Mesenteric fat pad (tissue), 1 donor: ENCODE measurements around the gene ZNF850. TPM values are rescaled to one million over a fixed set of nuclear protein-coding genes. Genes with fewer than 3 reads are reported as not detected.
A peak's percentile ranks its signal among the peaks of the same experiment; 100 is the strongest.
"Not testable (repeated sequence)": the region's sequence is repeated elsewhere in the genome, so short reads cannot be mapped to it uniquely, and the experiment has no call there.

Source experiments
- DNase-seq: peaks from one replicate; pipeline ENCODE4 v3.0.0-alpha.2; 2020; ENCODE audit warnings: low spot score
- long read RNA-seq: library from polyadenylated mRNA; unstranded; transcript quantifications from one replicate; pipeline ENCODE4 v2.0.0, GENCODE V29; 2020
- total RNA-seq: library from RNA; stranded (reverse); fragmentation: NEBNext Ultra II Directional; extraction: Animal tissue kit (Norgen Biotek cat#: 25700); gene quantifications from one replicate; pipeline ENCODE4 v1.2.1, GENCODE V29; 2021
- donor health status: DM: yes; HTN: yes; CAD: no.

ZNF850 gene
- 2.1 TPM for total RNA-seq
- long read RNA-seq, partial matches to known transcripts: 0 of 1 reads
- long read RNA-seq, other reads (novel, unspliced or antisense): 1 of 1 reads

DNA sequence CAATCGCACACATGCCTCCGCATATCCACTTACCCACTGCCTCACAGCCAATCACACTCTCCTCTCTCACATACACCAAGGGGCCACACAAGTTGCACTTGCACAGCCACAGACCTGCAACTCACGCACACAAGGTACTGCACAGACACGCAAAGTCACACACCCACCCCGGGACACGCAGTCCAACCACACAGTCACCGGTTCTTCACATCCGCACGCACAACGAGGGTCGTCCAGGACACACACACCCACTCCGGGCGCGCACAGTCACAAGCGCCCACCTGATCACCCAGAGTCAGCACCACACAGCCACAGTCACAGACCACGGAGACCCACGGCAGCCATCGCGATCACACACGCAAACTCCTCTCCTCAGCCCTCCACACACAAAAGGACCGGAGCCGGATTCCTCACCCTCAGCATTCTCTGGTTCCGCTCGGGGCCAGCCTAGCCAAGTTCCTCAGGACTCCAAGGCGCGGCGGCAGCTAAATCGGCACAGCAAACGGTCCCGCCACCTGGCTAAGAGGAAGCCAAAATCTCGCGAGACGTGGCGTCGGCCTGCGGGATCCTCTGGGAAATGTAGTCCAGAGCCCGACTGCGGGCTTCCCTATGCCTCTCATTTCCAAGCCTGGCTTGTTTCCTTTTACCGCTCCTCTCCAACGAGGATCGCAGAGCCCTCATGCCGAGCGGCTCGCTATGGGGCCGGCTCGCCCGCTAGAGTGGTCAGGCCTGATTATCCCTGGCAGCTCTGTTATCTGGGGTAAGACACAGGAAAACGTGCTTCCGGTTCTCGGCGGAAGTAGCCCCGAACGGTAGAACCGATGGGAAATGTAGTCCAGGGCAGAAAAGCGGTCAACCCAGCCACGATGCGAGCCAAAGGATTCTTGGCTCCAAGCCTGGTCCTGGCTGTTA lies at the start of gene ZNF850:
Gene ZNF850, minus strand, starts transcription at position 497 of the 912 bp plus-strand sequence. CDS start 10,201 bp downstream, outside the sequence.
- DNase-seq: peak; percentile 99

DNA sequence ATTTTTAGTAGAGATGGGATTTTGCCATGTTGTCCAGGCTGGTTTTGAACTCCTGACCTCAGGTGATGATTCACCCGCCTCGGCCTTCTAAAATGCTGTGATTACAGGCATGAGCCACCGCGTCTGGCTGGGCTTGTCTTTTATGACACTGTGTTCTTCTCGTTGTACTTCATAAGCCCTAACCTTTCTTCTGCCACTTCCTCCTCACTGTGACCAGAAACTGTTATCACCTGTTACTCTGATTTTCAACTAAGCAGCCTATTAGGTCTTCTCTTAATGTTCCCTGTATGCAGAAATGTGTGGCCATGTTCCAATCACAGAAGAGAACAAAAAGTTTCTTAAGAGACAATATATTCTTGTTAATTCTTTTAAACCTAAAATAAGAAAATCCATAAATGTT lies 49.2 kb upstream of the ZNF850 start:
- DNase-seq: no peak

DNA sequence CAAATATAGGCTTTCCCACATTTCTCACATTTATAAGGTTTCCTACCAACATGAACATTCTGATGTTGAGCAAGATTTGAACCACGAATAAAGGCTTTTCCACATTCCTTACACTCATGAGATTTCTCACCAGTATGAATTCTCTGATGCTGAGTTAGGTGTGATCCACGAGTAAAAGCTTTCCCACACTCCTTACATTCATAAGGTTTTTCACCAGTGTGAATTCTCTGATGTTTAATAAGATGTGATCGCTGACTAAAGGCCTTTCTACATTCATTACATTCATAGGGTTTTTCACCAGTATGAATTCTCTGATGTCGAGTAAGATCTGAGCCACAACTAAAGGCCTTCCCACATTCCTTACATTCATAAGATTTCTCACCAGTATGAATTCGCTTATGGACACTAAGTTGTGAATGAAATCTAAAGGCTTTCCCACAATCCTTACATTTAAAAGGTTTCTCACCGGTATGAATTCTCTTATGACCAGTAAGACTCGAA lies 46.6 kb upstream of the ZNF850 start:
- no peak for DNase-seq

- no peak for DNase-seq
These were observed 34.4 kb upstream of the ZNF850 start for GRCh38 chr19:36807029-36807428.

DNA sequence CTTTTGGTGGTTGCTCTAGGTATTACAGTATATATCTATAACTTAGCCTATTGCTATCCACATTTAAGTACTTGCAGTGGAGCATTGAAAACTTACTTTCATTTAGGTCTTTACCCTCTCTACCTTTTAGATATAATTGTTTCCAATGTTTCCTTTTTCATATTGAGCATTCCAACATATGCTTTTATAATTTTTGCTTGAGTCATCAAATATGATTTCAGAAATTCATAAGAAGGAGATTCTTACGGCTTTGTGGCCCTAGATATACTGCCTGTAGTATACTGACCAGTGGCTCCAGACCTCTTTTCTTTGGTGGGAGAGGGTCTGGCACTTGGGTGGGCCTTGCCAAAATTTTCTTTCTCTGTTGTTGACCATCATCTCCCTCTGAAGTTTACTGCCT lies 32.8 kb upstream of the ZNF850 start:
- DNase-seq: no peak

DNA sequence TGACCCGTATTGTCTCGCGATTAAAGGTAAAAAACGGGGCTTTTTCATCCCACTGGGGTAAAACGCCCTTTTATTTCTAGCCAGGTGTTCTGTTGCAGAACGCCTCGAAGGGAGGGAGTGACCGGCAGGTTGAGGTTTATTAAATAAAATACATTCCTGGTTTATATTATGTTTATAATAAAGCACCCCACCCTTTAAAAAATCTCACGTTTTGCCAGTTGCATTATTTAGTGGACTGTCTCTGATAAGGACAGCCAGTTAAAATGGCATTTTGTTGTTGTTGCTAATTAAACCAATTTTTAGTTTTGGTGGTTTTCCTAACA lies 25.1 kb upstream of the ZNF850 start:
- no peak for DNase-seq

GRCh38 chr19:36796714-36796992 lies 24.0 kb upstream of the ZNF850 start:
- DNase-seq: no peak

GRCh38 chr19:36791420-36792141 lies 19.0 kb upstream of the ZNF850 start:
- not testable (repeated sequence) for DNase-seq

GRCh38 chr19:36775768-36776167 lies 3.2 kb upstream of the ZNF850 start:
- DNase-seq: no peak

- no peak for DNase-seq
These were observed 594 bp upstream of the ZNF850 start for GRCh38 chr19:36773223-36773579.

- no peak for DNase-seq
These were observed 1.1 kb downstream of the ZNF850 start for GRCh38 chr19:36771261-36772231.

- DNase-seq: no peak
These were observed 22.4 kb downstream of the ZNF850 start for GRCh38 chr19:36750066-36750691.

DNA sequence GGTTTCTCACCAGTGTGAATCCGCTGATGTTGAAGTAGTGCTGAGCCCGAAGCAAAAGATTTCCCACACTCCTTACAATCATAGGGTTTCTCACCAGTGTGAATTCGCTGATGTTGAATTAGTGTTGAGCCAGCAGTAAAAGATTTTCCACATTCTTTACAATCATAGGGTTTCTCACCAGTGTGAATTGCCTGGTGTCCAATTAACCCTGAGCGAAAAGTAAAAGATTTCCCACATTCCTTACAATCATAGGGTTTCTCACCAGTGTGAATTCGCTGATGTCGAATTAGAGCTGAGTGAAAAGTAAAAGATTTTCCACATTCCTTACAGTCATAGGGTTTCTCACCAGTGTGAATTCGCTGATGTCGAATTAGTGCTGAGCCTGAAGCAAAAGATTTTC lies 23.0 kb downstream of the ZNF850 start:
- not testable (repeated sequence) for DNase-seq

DNA sequence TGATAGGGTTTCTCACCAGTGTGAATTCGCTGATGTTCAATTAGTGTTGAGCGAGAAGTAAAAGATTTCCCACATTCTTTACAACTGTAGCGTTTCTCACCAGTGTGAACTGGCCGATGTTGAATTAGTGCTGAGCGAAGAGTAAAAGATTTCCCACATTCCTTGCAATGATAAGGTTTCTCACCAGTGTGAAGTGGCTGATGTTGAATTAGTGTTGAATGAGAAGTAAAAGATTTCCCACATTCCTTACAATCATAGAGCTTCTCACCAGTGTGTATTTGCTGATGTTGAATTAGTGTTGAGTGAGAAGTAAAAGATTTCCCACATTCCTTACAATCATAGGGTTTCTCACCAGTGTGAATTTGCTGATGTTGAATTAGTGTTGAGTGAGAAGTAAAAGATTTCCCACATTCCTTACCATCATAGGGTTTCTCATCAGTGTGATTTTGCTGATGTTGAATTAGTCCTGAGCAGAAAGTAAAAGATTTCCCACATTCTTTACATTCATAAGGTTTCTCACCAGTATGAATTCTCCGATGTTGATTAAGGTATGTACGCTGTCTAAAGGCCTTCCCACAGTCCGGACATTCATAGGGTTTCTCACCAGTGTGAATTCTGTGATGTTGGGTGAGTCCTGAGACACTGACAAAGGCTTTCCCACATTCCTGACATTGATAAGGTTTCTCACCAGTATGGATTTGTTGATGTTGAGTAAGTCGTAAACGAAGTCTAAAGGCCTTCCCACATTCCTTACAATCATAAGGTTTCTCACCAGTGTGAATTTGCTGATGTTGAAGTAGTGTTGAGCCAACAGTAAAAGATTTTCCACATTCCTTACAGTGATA lies 24.0 kb downstream of the ZNF850 start:
- DNase-seq: no peak

- DNase-seq: no peak
These were observed 24.9 kb downstream of the ZNF850 start for GRCh38 chr19:36747750-36748149.

DNA sequence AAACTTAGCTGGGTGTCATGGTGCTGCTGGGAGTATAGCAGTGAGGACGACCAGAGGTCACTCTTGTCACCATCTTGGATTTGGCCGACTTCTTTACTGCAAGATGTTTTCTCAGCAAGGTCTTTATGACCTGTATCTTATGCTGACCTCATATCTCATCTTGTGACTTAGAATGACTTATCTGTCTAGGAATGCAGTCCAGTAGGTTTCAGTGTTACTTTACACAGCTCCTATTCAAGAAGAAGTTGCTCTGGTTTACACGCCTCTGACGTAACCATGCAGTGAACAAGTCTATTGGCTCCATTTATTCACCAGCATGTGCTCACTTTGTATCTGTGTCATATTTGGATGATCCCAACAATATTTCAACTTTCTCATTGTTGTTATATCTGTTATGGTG lies 26.7 kb downstream of the ZNF850 start:
- DNase-seq: no peak

DNA sequence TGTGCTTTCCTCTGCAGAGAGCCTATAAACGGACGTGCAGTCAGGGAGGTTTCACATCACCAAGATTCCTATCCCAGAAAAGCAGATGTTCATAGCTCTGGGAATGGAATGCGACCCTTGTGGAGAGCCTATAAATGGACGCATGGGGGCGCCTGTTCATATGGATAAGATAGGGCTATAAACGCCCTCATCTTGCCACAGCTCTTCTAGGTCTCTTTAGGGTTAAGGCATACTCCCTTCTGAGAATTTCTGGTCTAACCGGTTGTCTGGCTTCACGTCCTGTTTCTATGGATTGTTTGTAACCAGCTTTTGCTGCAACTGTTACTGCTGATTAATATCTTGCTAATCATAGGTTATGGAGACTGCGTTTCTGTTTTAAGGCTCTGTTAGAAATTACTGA lies 36.4 kb downstream of the ZNF850 start:
- DNase-seq: not testable (repeated sequence)

- DNase-seq: no peak
These were observed 52.7 kb downstream of the ZNF850 start for GRCh38 chr19:36719687-36720556.

DNA sequence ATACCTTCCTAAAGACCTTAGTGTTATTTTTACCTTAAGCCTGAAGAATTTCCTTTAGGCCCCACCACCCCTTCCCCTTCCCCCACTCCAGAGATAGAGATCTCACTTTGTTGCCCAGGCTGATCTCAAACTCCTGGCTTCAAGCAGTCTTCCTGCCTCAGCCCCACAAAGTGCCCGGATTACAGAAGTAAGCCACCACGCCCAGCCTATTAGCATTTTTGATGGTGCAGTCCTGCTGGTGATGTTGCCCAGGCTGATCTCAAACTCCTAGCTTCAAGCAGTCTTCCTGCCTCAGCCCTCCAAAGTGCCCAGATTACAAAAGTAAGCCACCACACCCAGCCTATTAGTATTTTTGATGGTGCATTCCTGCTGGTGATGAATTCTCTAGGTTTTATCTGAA lies 63.2 kb downstream of the ZNF850 start:
- DNase-seq: no peak
